Neural progenitor cell (in vitro differentiated cells): ENCODE results near the gene IP6K1.

Source experiments
- EZH2 ChIP-seq: fragments of 200-600 bp; sonication (generic); IDR thresholded peaks from 2 replicates; pipeline ENCODE4 v1.6.1; 2017; ENCODE audit warnings: antibody characterized with exemption, mild to moderate bottlenecking, moderate library complexity
- TF ChIP-seq, protein P1 (sequence below): fragments of 200-600 bp; sonication (generic); IDR thresholded peaks from 2 replicates; pipeline ENCODE4 v1.5.1; 2017; ENCODE audit warnings: antibody characterized with exemption, mild to moderate bottlenecking

DNA sequence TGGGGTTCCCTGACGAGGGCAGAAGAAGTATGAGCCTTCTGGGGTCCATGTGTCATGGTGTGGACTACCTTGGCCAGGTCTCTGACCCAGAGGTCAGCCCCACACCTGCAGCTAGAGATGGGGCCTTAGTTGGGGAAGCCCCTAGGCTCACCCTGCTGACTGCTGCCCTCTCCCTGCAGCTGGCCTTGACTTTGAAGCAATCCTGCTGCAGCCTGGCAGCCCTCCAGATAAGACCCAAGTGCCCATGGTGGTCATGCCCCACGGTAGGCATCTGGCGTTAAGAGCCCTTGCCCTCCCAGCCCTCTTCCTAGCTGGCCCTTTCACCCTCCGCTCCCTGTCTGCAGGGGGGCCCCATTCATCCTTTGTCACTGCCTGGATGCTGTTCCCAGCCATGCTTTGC lies 104.8 kb downstream of the IP6K1 start:
- TF ChIP-seq, protein P1, sequence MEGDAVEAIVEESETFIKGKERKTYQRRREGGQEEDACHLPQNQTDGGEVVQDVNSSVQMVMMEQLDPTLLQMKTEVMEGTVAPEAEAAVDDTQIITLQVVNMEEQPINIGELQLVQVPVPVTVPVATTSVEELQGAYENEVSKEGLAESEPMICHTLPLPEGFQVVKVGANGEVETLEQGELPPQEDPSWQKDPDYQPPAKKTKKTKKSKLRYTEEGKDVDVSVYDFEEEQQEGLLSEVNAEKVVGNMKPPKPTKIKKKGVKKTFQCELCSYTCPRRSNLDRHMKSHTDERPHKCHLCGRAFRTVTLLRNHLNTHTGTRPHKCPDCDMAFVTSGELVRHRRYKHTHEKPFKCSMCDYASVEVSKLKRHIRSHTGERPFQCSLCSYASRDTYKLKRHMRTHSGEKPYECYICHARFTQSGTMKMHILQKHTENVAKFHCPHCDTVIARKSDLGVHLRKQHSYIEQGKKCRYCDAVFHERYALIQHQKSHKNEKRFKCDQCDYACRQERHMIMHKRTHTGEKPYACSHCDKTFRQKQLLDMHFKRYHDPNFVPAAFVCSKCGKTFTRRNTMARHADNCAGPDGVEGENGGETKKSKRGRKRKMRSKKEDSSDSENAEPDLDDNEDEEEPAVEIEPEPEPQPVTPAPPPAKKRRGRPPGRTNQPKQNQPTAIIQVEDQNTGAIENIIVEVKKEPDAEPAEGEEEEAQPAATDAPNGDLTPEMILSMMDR: no peak
- TF ChIP-seq EZH2: no peak
